Measurements from ENCODE around the gene IL23A. TPM values are rescaled to one million over a fixed set of nuclear protein-coding genes. Genes with fewer than 3 reads are reported as not detected.

IL23A gene
- total and polyA plus RNA-seq, 12 donors: 0.29 to 1.3 (median 0.64) TPM; not detected in 5

DNA sequence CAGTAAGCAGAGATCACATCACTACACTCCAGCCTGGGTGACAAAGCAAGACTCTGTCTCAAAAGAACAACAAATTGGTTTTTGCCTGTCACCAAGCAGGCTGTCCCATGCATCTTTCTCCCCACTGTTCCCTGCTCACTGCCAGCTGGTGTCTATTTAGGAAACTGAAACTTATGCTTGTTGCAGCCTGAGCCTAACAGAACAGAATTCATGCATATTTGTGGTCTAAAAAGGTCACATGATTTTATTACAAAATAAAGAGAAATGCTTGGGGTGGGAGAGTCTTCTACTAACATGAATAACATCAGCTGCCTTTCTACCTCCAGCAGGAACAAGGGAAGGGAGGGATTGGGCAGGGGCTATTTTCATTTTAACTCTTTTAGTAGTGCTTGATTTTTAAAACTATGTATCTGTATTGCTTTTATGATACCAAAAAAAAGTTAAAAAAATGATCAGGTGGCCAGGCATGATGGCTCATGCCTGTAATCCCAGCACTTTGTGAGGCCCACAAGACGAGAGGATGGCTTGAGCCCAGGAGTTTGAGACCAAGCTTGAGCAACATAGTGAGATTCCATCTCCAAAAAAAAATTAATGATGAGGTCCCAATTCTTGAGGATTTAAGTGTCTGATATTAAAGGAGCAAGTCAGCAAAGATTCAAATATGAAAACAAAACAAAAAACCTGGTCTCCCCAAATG is 20.3 kb downstream of the IL23A start:
- TF ChIP-seq, protein P1, sequence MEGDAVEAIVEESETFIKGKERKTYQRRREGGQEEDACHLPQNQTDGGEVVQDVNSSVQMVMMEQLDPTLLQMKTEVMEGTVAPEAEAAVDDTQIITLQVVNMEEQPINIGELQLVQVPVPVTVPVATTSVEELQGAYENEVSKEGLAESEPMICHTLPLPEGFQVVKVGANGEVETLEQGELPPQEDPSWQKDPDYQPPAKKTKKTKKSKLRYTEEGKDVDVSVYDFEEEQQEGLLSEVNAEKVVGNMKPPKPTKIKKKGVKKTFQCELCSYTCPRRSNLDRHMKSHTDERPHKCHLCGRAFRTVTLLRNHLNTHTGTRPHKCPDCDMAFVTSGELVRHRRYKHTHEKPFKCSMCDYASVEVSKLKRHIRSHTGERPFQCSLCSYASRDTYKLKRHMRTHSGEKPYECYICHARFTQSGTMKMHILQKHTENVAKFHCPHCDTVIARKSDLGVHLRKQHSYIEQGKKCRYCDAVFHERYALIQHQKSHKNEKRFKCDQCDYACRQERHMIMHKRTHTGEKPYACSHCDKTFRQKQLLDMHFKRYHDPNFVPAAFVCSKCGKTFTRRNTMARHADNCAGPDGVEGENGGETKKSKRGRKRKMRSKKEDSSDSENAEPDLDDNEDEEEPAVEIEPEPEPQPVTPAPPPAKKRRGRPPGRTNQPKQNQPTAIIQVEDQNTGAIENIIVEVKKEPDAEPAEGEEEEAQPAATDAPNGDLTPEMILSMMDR (IDR thresholded peaks at IDR 0.05): no peak
- TF ChIP-seq POLR2A (IDR thresholded peaks at IDR 0.05): no peak
- intact Hi-C loops (cut with DNase I): loop anchor here (10.0 kb wide), 1 partner anchor 96 kb away; the partner anchor contains the start of gene MIP (in 2 of the 2)
- WGBS, 4 donors: 0 to 29% (median 3%) methylated on average over 1 of the region's 1 CpG
- no peaks in the 10 kb centered on the region for H3K27me3 ChIP-seq
- H3K27ac ChIP-seq: peak overlapping the region; percentile 17 to 95 (median 84)
- peak overlapping the region in 2 of 4 donors; percentile 42 to 76 for H3K4me3 ChIP-seq
- peaks cover 0 to 26% of the 10 kb centered on the region in 2 donors for H3K36me3 ChIP-seq (replicated peaks in 1 of 2)
- DNase-seq: peak in 5 of 7 donors; percentile 18 to 68 (median 32)
- H3K9me3 ChIP-seq (replicated peaks in 1 of 3): no peaks in the 10 kb centered on the region
- peaks cover 14 to 24% of the 10 kb centered on the region in 2 donors for H3K4me1 ChIP-seq (replicated peaks in 1 of 2)

- Histone ChIP-seq H3K36me3 (replicated peaks in 1 of 2) (peaks cover 0 to 15% of the 10 kb centered on the region in 2 donors), H3K27ac (peak within 1 kb of the TSS; percentile 70 to 95 (median 86)), H3K9me3 (replicated peaks in 1 of 3) (no peaks in the 10 kb centered on the region), H3K4me1 (replicated peaks in 1 of 2) (peaks cover 14 to 24% of the 10 kb centered on the region in 2 donors), H3K27me3 (no peaks in the 10 kb centered on the region), H3K4me3 (peak within 1 kb of the TSS; percentile 42 to 82 (median 68))
- WGBS, 4 donors: 0 to 1% (median 0%) methylated on average over 27 to 54 of the region's 54 CpGs
- TF ChIP-seq POLR2A (IDR thresholded peaks at IDR 0.05): peak; percentile 40 to 87
- TF ChIP-seq, protein P1 (IDR thresholded peaks at IDR 0.05): no peak
- peak; percentile 99 to 100 (median 99) for DNase-seq
- intact Hi-C loops (cut with DNase I): loop anchor here (10.0 kb wide), 1 partner anchor 95 kb away; the partner anchor contains the start of gene MIP (in 2 of the 2)
Observed at GRCh38 chr12:56359851-56360767, 21.4 kb downstream of the IL23A start, which contains the start of gene STAT2. STAT2 (minus strand) TSS chr12:56360107; CDS start chr12:56356571, 3,536 bp downstream.

DNA sequence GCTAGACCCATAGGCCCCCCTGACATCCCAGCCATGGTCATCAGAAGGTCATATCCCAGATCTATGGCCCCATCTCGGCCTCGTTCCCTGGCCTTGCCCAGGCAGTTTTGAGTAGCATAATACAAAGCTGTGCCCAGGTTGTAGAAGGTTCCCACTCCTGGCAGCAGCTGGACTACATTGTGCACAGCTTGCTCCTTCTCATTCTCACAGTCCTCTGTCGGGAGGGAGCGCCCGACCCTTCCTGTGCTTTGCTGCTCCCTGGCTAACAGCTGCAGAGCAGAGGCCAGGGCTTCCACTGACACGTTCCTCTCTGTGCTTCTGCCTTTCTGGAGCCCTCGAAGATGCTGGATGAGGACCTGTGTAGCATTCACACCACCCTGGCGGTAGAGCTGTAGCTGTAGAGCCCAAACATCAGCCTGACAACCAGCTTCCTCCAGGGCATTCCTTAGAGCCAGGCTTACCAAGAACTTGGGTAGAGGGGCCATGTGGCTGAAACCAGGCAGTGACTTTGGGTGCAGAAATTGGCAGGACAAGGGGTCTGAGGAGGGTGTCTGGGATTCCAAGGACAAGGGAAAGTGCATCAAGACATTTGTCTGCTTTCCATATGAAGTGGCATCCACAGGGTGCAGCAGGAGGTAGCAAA is 22.9 kb downstream of the IL23A start:
- DNase-seq: no peak
- Histone ChIP-seq H3K9me3 (replicated peaks in 1 of 3) (no peaks in the 10 kb centered on the region), H3K27me3 (no peaks in the 10 kb centered on the region), H3K4me1 (replicated peaks in 1 of 2) (peaks cover 14 to 24% of the 10 kb centered on the region in 2 donors), H3K36me3 (replicated peaks in 1 of 2) (peaks cover 0 to under 1% of the 10 kb centered on the region in 2 donors), H3K27ac (no peak overlapping the region), H3K4me3 (no peak overlapping the region)
- TF ChIP-seq, protein P1 (IDR thresholded peaks at IDR 0.05): no peak
- no peak for TF ChIP-seq POLR2A (IDR thresholded peaks at IDR 0.05)
- 71 to 84% (median 78%) methylated on average over 4 to 8 of the region's 8 CpGs for WGBS, 4 donors
- intact Hi-C loops (cut with DNase I): no loop called here
